Measurements from ENCODE around the gene PER2.

DNA sequence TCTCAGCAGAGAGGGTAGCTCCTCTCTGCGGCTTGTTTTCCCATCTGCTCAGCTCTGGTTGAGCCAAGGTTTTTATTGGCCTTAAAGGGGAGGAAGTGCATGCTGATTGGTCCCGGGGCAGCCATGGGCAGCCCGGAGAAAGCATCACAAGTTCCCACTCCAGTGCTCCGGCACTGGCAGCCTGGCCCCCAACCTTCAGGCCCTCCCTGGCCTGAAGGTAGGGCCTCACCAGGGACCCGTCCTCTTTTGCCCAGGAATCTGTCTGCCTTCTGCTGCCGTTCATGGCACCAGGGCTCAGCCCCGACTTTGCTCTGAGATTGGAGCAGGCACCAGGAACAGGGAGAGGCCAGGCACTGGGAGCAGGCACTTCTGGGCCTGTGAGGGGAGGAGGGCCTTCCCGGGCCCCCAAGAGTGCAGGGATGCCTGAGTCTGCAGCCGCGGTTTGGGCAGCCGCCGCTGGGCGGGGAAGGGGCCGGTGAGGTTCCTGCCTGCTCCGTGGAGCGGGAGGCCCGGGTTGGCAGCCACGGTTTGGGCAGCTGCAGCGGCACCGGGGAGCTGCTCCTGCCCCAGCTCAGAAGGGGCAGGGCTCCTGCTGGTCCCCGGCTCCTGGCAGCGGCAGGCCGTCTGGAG, 67.4 kb downstream of the PER2 start:
- no peak for TF ChIP-seq GATA2 (IDR thresholded peaks at IDR 0.05; ENCODE audit: insufficient read depth, insufficient read length, low read depth, low read length)
- no peak for TF ChIP-seq POLR2AphosphoS5 (IDR thresholded peaks at IDR 0.05; ENCODE audit: insufficient read depth, low read depth, low read length)
- TF ChIP-seq, protein P1, sequence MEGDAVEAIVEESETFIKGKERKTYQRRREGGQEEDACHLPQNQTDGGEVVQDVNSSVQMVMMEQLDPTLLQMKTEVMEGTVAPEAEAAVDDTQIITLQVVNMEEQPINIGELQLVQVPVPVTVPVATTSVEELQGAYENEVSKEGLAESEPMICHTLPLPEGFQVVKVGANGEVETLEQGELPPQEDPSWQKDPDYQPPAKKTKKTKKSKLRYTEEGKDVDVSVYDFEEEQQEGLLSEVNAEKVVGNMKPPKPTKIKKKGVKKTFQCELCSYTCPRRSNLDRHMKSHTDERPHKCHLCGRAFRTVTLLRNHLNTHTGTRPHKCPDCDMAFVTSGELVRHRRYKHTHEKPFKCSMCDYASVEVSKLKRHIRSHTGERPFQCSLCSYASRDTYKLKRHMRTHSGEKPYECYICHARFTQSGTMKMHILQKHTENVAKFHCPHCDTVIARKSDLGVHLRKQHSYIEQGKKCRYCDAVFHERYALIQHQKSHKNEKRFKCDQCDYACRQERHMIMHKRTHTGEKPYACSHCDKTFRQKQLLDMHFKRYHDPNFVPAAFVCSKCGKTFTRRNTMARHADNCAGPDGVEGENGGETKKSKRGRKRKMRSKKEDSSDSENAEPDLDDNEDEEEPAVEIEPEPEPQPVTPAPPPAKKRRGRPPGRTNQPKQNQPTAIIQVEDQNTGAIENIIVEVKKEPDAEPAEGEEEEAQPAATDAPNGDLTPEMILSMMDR (IDR thresholded peaks at IDR 0.05; ENCODE audit: extremely low read depth in 1 of 2, insufficient read depth in 1 of 2, low read depth in 1 of 2, low read length in 2 of 2) = no peak
- no peak for TF ChIP-seq JUN (IDR thresholded peaks at IDR 0.05; ENCODE audit: borderline replicate concordance, insufficient read depth, insufficient read length, low read depth)
- no peak for TF ChIP-seq POLR2A (IDR thresholded peaks at IDR 0.05; ENCODE audit: low read depth, low read length)
- TF ChIP-seq EZH2 (IDR thresholded peaks at IDR 0.05; ENCODE audit: borderline replicate concordance, low read depth, low read length, severe bottlenecking) = no peak
- TF ChIP-seq MYC (IDR thresholded peaks at IDR 0.05; ENCODE audit: low read depth, low read length) = no peak
- TF ChIP-seq, protein P2, sequence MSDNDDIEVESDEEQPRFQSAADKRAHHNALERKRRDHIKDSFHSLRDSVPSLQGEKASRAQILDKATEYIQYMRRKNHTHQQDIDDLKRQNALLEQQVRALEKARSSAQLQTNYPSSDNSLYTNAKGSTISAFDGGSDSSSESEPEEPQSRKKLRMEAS (IDR thresholded peaks at IDR 0.05; ENCODE audit: insufficient read depth, insufficient read length) = no peak
- TF ChIP-seq FOS (IDR thresholded peaks at IDR 0.05; ENCODE audit: borderline replicate concordance, insufficient read depth, low read length) = no peak
